Choroid plexus epithelial cell (primary cell): ENCODE measurements around the gene MBP.

Experiments used
- DNase-seq: peaks from one replicate; pipeline ENCODE4 v3.0.0-alpha.2; 2010; ENCODE audit warnings: low read depth
- H3K4me3 ChIP-seq: 2 replicates; pipeline ENCODE4 v1.5.1; 2011; ENCODE audit warnings: low read depth, mild to moderate bottlenecking, control low read depth, low read length, moderate library complexity
- CTCF ChIP-seq: conservative IDR thresholded peaks from 2 replicates; pipeline ENCODE4 v1.5.1; 2011; ENCODE audit warnings: low read depth, mild to moderate bottlenecking, control low read depth, inconsistent platforms, low read length, moderate library complexity

Gene MBP

GRCh38 chr18:77105680-77106079 lies 26.9 kb downstream of the MBP start:
- H3K4me3 ChIP-seq, result no peak overlapping the region
- no peak for TF ChIP-seq CTCF
- no peak for DNase-seq

GRCh38 chr18:77105028-77105427 lies 27.6 kb downstream of the MBP start:
- no peak overlapping the region for H3K4me3 ChIP-seq
- DNase-seq, result peak; percentile 82
- TF ChIP-seq CTCF, result no peak

DNA sequence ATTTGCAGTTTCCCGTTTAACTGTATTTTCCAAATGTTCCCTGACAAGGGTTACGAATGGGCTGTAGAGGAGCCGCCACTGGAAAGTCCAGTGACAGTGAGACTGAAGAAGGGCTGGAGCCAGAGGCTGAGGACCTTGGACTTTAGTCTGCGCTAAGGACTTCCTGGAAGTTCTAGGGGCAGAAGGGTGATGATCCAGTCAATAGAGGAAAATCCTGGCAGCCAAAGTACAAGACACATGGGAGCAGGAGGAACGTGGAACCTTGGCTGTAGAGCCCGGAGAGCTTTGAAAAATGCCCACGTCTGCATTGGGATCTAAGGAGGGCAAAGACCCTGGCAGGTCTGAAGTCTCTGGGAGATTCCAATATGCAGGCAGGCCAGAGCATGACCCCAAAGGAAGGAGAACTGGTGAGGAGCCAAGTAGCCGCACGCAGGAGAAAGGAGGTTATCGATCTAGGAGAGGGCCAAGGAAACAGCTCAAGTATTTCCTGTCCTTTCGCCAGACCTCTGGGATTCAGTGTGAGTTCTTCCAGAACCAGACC lies 28.5 kb downstream of the MBP start:
- no peak for TF ChIP-seq CTCF
- no peak overlapping the region for H3K4me3 ChIP-seq
- peak; percentile 72 for DNase-seq

DNA sequence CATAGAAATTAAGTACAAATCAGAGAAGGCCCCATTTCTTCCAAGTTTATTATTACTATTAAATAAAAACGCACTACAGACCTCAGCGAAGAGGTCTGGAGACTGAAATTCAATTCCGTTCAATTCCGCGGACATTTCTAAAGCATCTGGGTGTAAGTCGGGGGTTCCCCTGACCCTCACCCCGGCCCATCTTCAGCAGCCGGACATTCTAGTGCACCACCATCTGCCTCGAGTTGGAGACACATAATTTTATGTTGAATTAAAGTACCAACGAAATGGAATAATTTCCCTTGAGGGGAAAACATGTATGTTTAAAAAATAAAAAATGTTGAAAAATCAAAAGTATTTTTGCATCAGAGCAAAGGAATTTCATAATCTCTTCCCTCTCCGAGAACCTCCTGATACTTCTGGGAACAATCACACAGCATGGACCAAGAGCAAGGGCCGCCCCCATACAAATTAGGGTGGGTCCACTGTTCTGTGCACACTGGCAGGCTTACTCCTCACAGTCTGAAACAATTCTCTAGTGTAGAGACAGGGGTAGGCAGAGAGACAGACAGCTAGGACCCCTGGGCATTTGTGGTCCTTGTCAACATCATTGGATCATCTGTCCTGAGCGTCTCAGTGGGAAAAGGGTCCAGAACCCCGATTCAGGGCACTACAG lies 29.3 kb downstream of the MBP start:
- no peak for TF ChIP-seq CTCF
- no peak overlapping the region for H3K4me3 ChIP-seq
- peak; percentile 82 for DNase-seq

- peak; percentile 94 for DNase-seq
- no peak for TF ChIP-seq CTCF
- peak overlapping the region; percentile 20 for H3K4me3 ChIP-seq
Measured at GRCh38 chr18:77102259-77103040, 30.1 kb downstream of the MBP start.

DNA sequence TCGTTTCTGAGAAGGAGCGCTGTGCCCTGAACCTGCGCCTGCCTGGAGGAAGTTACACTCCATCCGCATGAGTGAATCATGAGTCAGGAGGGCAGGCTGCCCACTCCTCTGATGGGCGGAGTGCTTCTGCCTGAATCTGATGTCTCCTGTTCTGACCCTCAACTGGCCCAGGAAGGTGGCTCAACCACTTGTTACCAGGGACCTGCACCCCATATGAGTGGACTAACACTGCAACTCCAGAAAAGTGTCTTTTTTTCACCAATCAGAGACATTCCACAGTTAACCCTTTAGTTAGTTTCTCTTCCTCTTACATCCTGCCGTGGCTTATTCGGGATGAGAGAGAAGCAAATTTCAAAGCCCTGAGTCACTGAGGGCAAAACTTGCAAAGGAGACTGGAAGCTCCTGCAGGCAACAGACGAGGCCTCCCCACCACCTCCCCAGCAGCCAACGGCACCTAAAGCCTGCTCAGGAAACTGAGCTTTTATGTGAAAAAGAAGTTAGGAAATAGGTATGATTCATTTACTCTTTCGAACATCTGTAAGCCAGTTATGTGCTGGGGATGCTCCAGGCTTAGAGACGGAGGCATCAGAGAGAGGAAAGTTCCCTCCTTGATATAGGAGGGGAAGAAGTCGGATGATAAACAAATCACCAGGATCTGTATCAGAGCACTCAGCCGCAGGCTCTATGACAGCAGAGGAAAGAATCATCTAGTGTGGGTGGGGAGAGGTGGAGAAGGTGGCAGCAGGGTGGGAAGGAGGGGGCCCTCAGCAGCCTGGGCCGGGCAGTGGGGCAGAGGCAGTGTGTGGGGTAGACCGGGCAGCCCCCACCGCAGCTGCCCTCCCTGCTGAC lies 30.9 kb downstream of the MBP start:
- peak; percentile 97 for DNase-seq
- peak overlapping the region; percentile 20 for H3K4me3 ChIP-seq

More for the DNA sequence above, 30.9 kb downstream of the MBP start:
- TF ChIP-seq CTCF, result peak; percentile 10
